Activated T-cell treated with anti-CD3 and anti-CD28 coated beads for 24 hours (primary cell): ENCODE data around the gene RPL7L1.

Experiments used
- DNase-seq: peaks from one replicate; pipeline ENCODE4 v3.0.0-alpha.2; 2020; ENCODE audit warnings: low read depth

Gene RPL7L1

DNA sequence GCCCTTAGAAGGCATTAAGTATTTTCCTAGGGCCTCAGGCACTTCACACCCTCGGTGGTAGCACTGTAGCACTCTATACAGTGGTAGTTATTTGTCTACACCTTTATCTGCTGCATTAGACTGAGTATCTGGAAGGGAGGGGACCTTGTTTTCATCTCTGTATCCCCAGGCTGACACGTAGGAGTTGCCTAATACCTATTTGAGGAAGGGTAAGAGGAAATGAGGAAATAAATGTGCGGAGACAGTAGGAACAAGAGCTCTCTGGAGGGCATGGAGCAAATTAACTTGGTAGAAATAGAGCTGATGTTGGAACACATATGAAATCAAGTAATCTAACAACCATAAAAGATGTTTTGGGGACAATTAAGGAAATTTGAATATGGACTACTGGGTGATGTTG, 53.8 kb downstream of the RPL7L1 start:
- no peak for DNase-seq

- no peak for DNase-seq
Measured at GRCh38 chr6:42935322-42935721, 55.9 kb downstream of the RPL7L1 start.

GRCh38 chr6:42936398-42936797, 57.0 kb downstream of the RPL7L1 start:
- DNase-seq, result no peak

GRCh38 chr6:42937548-42938427, 58.4 kb downstream of the RPL7L1 start:
- no peak for DNase-seq

- DNase-seq, result no peak
Measured at GRCh38 chr6:42938428-42938796, 59.0 kb downstream of the RPL7L1 start.

DNA sequence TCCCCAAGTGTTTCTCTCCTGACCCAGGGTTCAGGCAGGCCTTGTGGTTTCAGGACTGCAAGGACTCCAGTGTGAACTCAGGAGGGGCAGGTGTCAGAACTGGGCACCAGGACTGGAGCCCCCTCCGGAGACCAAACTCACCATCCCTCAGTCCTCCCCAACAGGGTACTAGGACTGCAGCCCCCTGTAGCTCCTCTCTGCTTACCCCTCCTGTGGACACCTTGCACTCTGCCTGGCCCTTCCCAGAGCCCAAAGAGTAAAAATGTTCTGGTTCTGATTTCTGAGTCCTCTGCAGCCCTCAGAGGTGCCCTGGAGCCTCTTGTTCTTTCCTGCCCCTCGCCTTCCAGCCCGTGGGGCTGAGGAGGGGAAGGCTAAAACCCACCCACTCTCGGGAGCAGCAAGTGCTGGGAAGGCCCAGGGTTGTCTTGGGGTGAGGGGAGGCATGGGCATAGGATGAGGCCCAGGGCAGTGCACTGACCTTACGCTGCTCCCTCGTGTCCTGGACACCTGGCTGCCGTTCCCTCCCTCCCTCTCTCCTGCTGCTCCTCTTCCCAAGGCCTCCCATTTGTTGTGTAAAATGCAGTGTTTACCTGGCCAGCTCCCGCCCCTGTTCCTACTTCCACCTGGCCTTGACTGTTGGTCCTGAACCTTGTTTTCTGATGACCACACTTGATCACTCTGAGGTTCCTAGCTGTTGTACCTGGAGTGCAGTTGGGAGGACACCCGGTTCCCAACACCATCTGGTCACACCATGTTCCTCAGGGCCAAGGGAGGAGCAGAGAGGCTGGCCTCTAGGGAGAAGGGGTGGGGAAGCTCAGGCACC, 59.8 kb downstream of the RPL7L1 start:
- no peak for DNase-seq
